Panc1 (cell line): Measurements from ENCODE around the gene ZNF19. TPM values are rescaled to one million over a fixed set of nuclear protein-coding genes. Genes with fewer than 3 reads are reported as not detected.
A peak's percentile ranks its signal among the peaks of the same experiment; 100 is the strongest.

Source experiments
- ATAC-seq: fragments of 200-7000 bp; cut with Tn5 transposase; 2 replicates; pipeline ENCODE4 v1.9.1; 2020; ENCODE audit warnings: mild to moderate bottlenecking, moderate library complexity
- BruUV-seq: library from RNA; stranded (reverse); fragments of 400-500 nt; replicated peaks from 2 replicates; lab custom pipeline; 2021; lab: Mats Ljungman, UMichigan
- CTCF ChIA-PET: fragments of 300-600 bp; sonication (Branson Sonifier 250); formaldehyde crosslinking; loops from one replicate; lab custom pipeline; 2022; ENCODE audit warnings: antibody characterized with exemption; lab: Charles Lee
- POLR2A ChIA-PET: fragments of 300-600 bp; sonication (Branson Sonifier 250); formaldehyde crosslinking; loops from one replicate; lab custom pipeline; 2022; ENCODE audit warnings: antibody characterized with exemption; lab: Charles Lee
- DNase-seq: peaks from one replicate; pipeline ENCODE4 v3.0.0-alpha.2; 2010; ENCODE audit warnings: low read depth, low spot score
- H3K27ac ChIP-seq: 2 replicates; pipeline ENCODE4 v1.5.1; 2011; ENCODE audit warnings: mild to moderate bottlenecking, low read length, inconsistent platforms
- H3K27me3 ChIP-seq: fragments of 200-500 bp; sonication (Bioruptor generic); 2 replicates; pipeline ENCODE4 v1.6.0; 2014; ENCODE audit warnings: low read length, inconsistent platforms; ENCODE audit not compliant: control insufficient read depth, insufficient read depth
- H3K36me3 ChIP-seq: fragments of 200-500 bp; sonication (Bioruptor generic); 2 replicates; pipeline ENCODE4 v1.5.1; 2014; ENCODE audit warnings: inconsistent platforms, mild to moderate bottlenecking, low read length, moderate library complexity; ENCODE audit not compliant: control insufficient read depth, insufficient read depth
- H3K4me1 ChIP-seq: 2 replicates; pipeline ENCODE4 v1.5.1; 2011; ENCODE audit warnings: inconsistent platforms, mild to moderate bottlenecking, low read length, moderate library complexity; ENCODE audit not compliant: control insufficient read depth, insufficient read depth
- H3K4me3 ChIP-seq, 2 experiments: 2 replicates each; pipeline ENCODE4 v1.5.1; 2011 to 2012; ENCODE audit warnings: low read depth in 2 of 2, low read length in 2 of 2, mild to moderate bottlenecking in 2 of 2, inconsistent platforms in 1 of 2, moderate library complexity in 1 of 2
- H3K9me3 ChIP-seq: fragments of 200-500 bp; sonication (Bioruptor generic); 2 replicates; pipeline ENCODE4 v1.5.1; 2014; ENCODE audit warnings: low read depth, mild to moderate bottlenecking, inconsistent platforms, low read length, moderate library complexity; ENCODE audit not compliant: control insufficient read depth, insufficient read depth
- CTCF ChIP-seq: fragments of 450-650 bp; IDR thresholded peaks from 2 replicates; pipeline ENCODE4 v1.5.1; 2017; ENCODE audit warnings: mild to moderate bottlenecking
- POLR2AphosphoS5 ChIP-seq: IDR thresholded peaks from 2 replicates; pipeline ENCODE4 v1.6.1; 2012; ENCODE audit warnings: mild to moderate bottlenecking, low read depth, low read length, moderate library complexity
- REST ChIP-seq, 2 experiments: IDR thresholded peaks; 2 replicates each; pipeline ENCODE4 v1.6.1; 2011 to 2012; ENCODE audit warnings: low read depth in 2 of 2, control low read depth in 1 of 2, low read length in 1 of 2, mild to moderate bottlenecking in 1 of 2, moderate library complexity in 1 of 2; ENCODE audit not compliant: insufficient read depth in 1 of 2
- SIN3A ChIP-seq: IDR thresholded peaks from 2 replicates; pipeline ENCODE4 v1.6.1; 2012; ENCODE audit warnings: low read depth, mild to moderate bottlenecking, low read length, moderate library complexity, borderline replicate concordance; ENCODE audit not compliant: insufficient read depth
- TCF7L2 ChIP-seq: IDR thresholded peaks from 2 replicates; pipeline ENCODE4 v1.6.1; 2011; ENCODE audit warnings: mild to moderate bottlenecking, low read depth, low read length, inconsistent platforms
- in situ Hi-C: cut with HindIII; loops from 2 replicates; pipeline ENCODE4 v1.10.0; 2016; ENCODE audit warnings: low sequenced_read_pairs, low pct_unique_long_range_greater_than_20kb
- intact Hi-C: fragments of 100-400 bp; cut with micrococcal nuclease; formaldehyde crosslinking; loops from one replicate; pipeline ENCODE4 v1.10.0; 2022; ENCODE audit not compliant: unreplicated experiment
- total RNA-seq: library from RNA; stranded (reverse); gene quantifications from one replicate; pipeline ENCODE4 v1.2.1, GENCODE V29; 2021; ENCODE audit not compliant: unreplicated experiment

The ZNF19 gene
- total RNA-seq, 1 experiment from 2014 or later: 2.5 TPM

GRCh38 chr16:71442051-71442440, 47.1 kb downstream of the ZNF19 start, which contains the start of gene TLE7:
TLE7 (minus strand) TSS chr16:71442054; CDS start chr16:71433324, 8,730 bp downstream.
- ChIA-PET POLR2A (no interaction called here), CTCF (no interaction called here)
- no peaks in the 10 kb centered on the region for H3K36me3 ChIP-seq
- H3K4me3 ChIP-seq: no peak within 1 kb of the TSS
- H3K9me3 ChIP-seq: peaks cover 4% of the 10 kb centered on the region; the same call in 1 of the 2 replicates
- intact Hi-C loops: no loop called here
- no peaks in the 10 kb centered on the region for H3K27me3 ChIP-seq
- BruUV-seq: no TSS peak
- in situ Hi-C loops: no loop called here
- TF ChIP-seq CTCF (no peak), TCF7L2 (no peak), SIN3A (no peak), POLR2AphosphoS5 (no peak), REST (IDR thresholded peaks at IDR 0.05; ENCODE audit: insufficient read depth in 1 of 2, low read depth in 2 of 2, low read length in 1 of 2) (no peak)
- no peak within 1 kb of the TSS for H3K27ac ChIP-seq
- ATAC-seq (no peak), DNase-seq (no peak)
- H3K4me1 ChIP-seq: no peaks in the 10 kb centered on the region

- Histone ChIP-seq H3K27me3 (no peaks in the 10 kb centered on the region), H3K4me1 (no peaks in the 10 kb centered on the region), H3K4me3 (no peak overlapping the region), H3K27ac (no peak overlapping the region), H3K36me3 (no peaks in the 10 kb centered on the region), H3K9me3 (no peaks in the 10 kb centered on the region)
- intact Hi-C loops (no loop called here), in situ Hi-C loops (no loop called here)
- no TSS peak for BruUV-seq
- TF ChIP-seq POLR2AphosphoS5 (no peak), SIN3A (no peak)
- POLR2A ChIA-PET: no interaction called here
- DNase-seq (no peak), ATAC-seq (no peak)
- CTCF ChIA-PET: no interaction called here
Measured at GRCh38 chr16:71441348-71442050, 47.6 kb downstream of the ZNF19 start.

- in situ Hi-C loops (no loop called here), intact Hi-C loops (no loop called here)
- CTCF ChIA-PET: no interaction called here
- H3K4me1 ChIP-seq: no peaks in the 10 kb centered on the region
- H3K36me3 ChIP-seq: no peaks in the 10 kb centered on the region
- no TSS peak for BruUV-seq
- no peaks in the 10 kb centered on the region for H3K27me3 ChIP-seq
- POLR2A ChIA-PET: no interaction called here
- no peaks in the 10 kb centered on the region for H3K9me3 ChIP-seq
- TF ChIP-seq REST (IDR thresholded peaks at IDR 0.05; ENCODE audit: insufficient read depth in 1 of 2, low read depth in 2 of 2, low read length in 1 of 2) (no peak), TCF7L2 (no peak), CTCF (peak; percentile 65), SIN3A (no peak), POLR2AphosphoS5 (no peak)
- DNase-seq (no peak), ATAC-seq (no peak)
- no peak overlapping the region for H3K4me3 ChIP-seq
- H3K27ac ChIP-seq: no peak overlapping the region
Measured at GRCh38 chr16:71440669-71441347, 48.3 kb downstream of the ZNF19 start.
